GM18517 (cell line): ENCODE data around the gene LAMB4.

Source experiments
- ATAC-seq: cut with Tn5 transposase; IDR thresholded peaks from one replicate; pipeline ENCODE4 v1.9.1; 2021; ENCODE audit warnings: mild to moderate bottlenecking, moderate library complexity; ENCODE audit not compliant: unreplicated experiment

Gene LAMB4

GRCh38 chr7:108130261-108130660 is at the start of gene LAMB4:
Gene LAMB4 (minus strand): TSS chr7:108130361. CDS start chr7:108123164, 7,197 bp downstream.
- ATAC-seq, result no peak

- ATAC-seq, result no peak
These were observed 48.2 kb upstream of the LAMB4 start for GRCh38 chr7:108178398-108178797.

GRCh38 chr7:108171164-108171563 is 41.0 kb upstream of the LAMB4 start:
- no peak for ATAC-seq

GRCh38 chr7:108170251-108170650 is 40.1 kb upstream of the LAMB4 start:
- ATAC-seq, result no peak

GRCh38 chr7:108167460-108167859 is 37.3 kb upstream of the LAMB4 start:
- no peak for ATAC-seq

- no peak for ATAC-seq
These were observed 36.5 kb upstream of the LAMB4 start for GRCh38 chr7:108166687-108167086.

GRCh38 chr7:108165723-108166122 is 35.6 kb upstream of the LAMB4 start:
- ATAC-seq, result no peak

- ATAC-seq, result no peak
These were observed 34.8 kb upstream of the LAMB4 start for GRCh38 chr7:108164946-108165345.

- ATAC-seq, result no peak
These were observed 34.2 kb upstream of the LAMB4 start for GRCh38 chr7:108164342-108164741.

- no peak for ATAC-seq
These were observed 28.6 kb upstream of the LAMB4 start for GRCh38 chr7:108158776-108159175.

- no peak for ATAC-seq
These were observed 27.6 kb upstream of the LAMB4 start for GRCh38 chr7:108157606-108158335.

GRCh38 chr7:108156897-108157605 is 26.9 kb upstream of the LAMB4 start:
- ATAC-seq, result no peak

- ATAC-seq, result no peak
These were observed 22.0 kb upstream of the LAMB4 start for GRCh38 chr7:108152198-108152597.

- ATAC-seq, result no peak
These were observed 19.7 kb upstream of the LAMB4 start for GRCh38 chr7:108149908-108150307.

GRCh38 chr7:108149119-108149518 is 19.0 kb upstream of the LAMB4 start:
- no peak for ATAC-seq

GRCh38 chr7:108147031-108147563 is 16.9 kb upstream of the LAMB4 start:
- ATAC-seq, result no peak

- peak; percentile 49 for ATAC-seq
These were observed 16.1 kb upstream of the LAMB4 start for GRCh38 chr7:108146070-108146842.

- ATAC-seq, result no peak
These were observed 15.2 kb upstream of the LAMB4 start for GRCh38 chr7:108145401-108145800.

- ATAC-seq, result no peak
These were observed 14.8 kb upstream of the LAMB4 start for GRCh38 chr7:108144931-108145330.

- no peak for ATAC-seq
These were observed 13.7 kb upstream of the LAMB4 start for GRCh38 chr7:108143658-108144420.
